HEK293 (cell line): ENCODE data around the gene YIPF3.

Experiments used
- CTCF ChIA-PET: fragments of 350-600 bp; formaldehyde crosslinking; extraction: SDS; loops from one replicate; lab custom pipeline; 2021; ENCODE audit warnings: antibody characterized with exemption; lab: Yijun Ruan, JAX
- POLR2A ChIA-PET: fragments of 300-600 bp; formaldehyde crosslinking; extraction: SDS; loops from one replicate; lab custom pipeline; 2020; ENCODE audit warnings: antibody characterized with exemption, inconsistent platforms; lab: Yijun Ruan, JAX
- H3K27ac ChIP-seq: fragments of 200-500 bp; sonication (Bioruptor generic); 2 replicates; pipeline ENCODE4 v1.5.1; 2014; ENCODE audit warnings: low read depth, low read length, control low read depth, inconsistent platforms; ENCODE audit errors: extremely low read depth
- H3K36me3 ChIP-seq, 2 experiments: fragments of 200-500 bp in 1 of 2; sonication (Bioruptor generic) in 1 of 2; 1 replicate in 1 of 2; 2 replicates in 1 of 2; pipeline ENCODE4 v1.5.1; 2014 to 2017; ENCODE audit warnings: inconsistent platforms in 2 of 2, low read length in 2 of 2; ENCODE audit not compliant: control insufficient read depth in 2 of 2, insufficient read depth in 1 of 2
- H3K4me1 ChIP-seq: fragments of 200-500 bp; sonication (Bioruptor generic); 2 replicates; pipeline ENCODE4 v1.5.1; 2014; ENCODE audit warnings: mild to moderate bottlenecking, low read length, inconsistent platforms; ENCODE audit not compliant: control insufficient read depth, insufficient read depth
- H3K4me3 ChIP-seq: 2 replicates; pipeline ENCODE4 v1.5.1; 2011; ENCODE audit warnings: low read depth, mild to moderate bottlenecking, control low read depth, low read length, moderate library complexity
- H3K9me3 ChIP-seq: fragments of 200-500 bp; sonication (Bioruptor generic); 2 replicates; pipeline ENCODE4 v1.5.1; 2014; ENCODE audit warnings: low read depth, low read length, inconsistent platforms; ENCODE audit not compliant: control insufficient read depth, insufficient read depth
- BCL6B ChIP-seq: fragments of 450-650 bp; formaldehyde crosslinking; IDR thresholded peaks from 2 replicates; pipeline ENCODE4 v1.5.1; 2017; ENCODE audit warnings: missing biosample characterization, missing genetic modification characterization
- HOXA7 ChIP-seq: sonication (generic); formaldehyde crosslinking; IDR thresholded peaks from 2 replicates; pipeline ENCODE4 v1.8.1; 2022; ENCODE audit warnings: missing genetic modification reagents, borderline replicate concordance
- KLF16 ChIP-seq: fragments of 450-650 bp; formaldehyde crosslinking; IDR thresholded peaks from 2 replicates; pipeline ENCODE4 v1.5.1; 2017; ENCODE audit warnings: missing biosample characterization, missing genetic modification characterization
- KLF9 ChIP-seq: fragments of 450-650 bp; formaldehyde crosslinking; IDR thresholded peaks from 2 replicates; pipeline ENCODE4 v1.5.1; 2016; ENCODE audit warnings: missing biosample characterization, missing genetic modification characterization, low read depth
- MEIS1 ChIP-seq: sonication (generic); formaldehyde crosslinking; IDR thresholded peaks from 2 replicates; pipeline ENCODE4 v1.8.1; 2022; ENCODE audit warnings: missing genetic modification reagents, mild to moderate bottlenecking, borderline replicate concordance
- MZF1 ChIP-seq: fragments of 450-650 bp; formaldehyde crosslinking; IDR thresholded peaks from 2 replicates; pipeline ENCODE4 v1.5.1; 2017; ENCODE audit warnings: missing biosample characterization, missing genetic modification characterization, borderline replicate concordance
- SP3 ChIP-seq: fragments of 450-650 bp; formaldehyde crosslinking; IDR thresholded peaks from 2 replicates; pipeline ENCODE4 v1.5.1; 2016; ENCODE audit warnings: missing biosample characterization, missing genetic modification characterization
- TCF7L2 ChIP-seq: IDR thresholded peaks from 2 replicates; pipeline ENCODE4 v1.6.1; 2011; ENCODE audit warnings: low read depth, mild to moderate bottlenecking, inconsistent platforms, low read length, moderate library complexity, borderline replicate concordance
- ZNF10 ChIP-seq: fragments of 450-650 bp; formaldehyde crosslinking; IDR thresholded peaks from 2 replicates; pipeline ENCODE4 v1.5.1; 2017; ENCODE audit warnings: missing biosample characterization, missing genetic modification characterization
- ZNF184 ChIP-seq: fragments of 450-650 bp; IDR thresholded peaks from 2 replicates; pipeline ENCODE4 v1.5.1; 2018; ENCODE audit warnings: missing biosample characterization, mild to moderate bottlenecking, missing genetic modification characterization
- ZNF292 ChIP-seq: fragments of 450-650 bp; formaldehyde crosslinking; IDR thresholded peaks from 2 replicates; pipeline ENCODE4 v1.5.1; 2016; ENCODE audit warnings: low read depth, missing biosample characterization, missing genetic modification characterization, borderline replicate concordance
- ZNF302 ChIP-seq: fragments of 450-650 bp; formaldehyde crosslinking; IDR thresholded peaks from 2 replicates; pipeline ENCODE4 v1.5.1; 2016; ENCODE audit warnings: missing biosample characterization, missing genetic modification characterization, low read depth
- ZNF341 ChIP-seq: fragments of 450-650 bp; formaldehyde crosslinking; IDR thresholded peaks from 2 replicates; pipeline ENCODE4; 2016; ENCODE audit warnings: low read depth, missing biosample characterization, missing genetic modification characterization
- ZNF394 ChIP-seq: fragments of 450-650 bp; formaldehyde crosslinking; IDR thresholded peaks from 2 replicates; pipeline ENCODE4 v1.5.1; 2016; ENCODE audit warnings: missing biosample characterization, missing genetic modification characterization, mild to moderate bottlenecking, moderate library complexity, borderline replicate concordance
- ZNF426 ChIP-seq: fragments of 450-650 bp; formaldehyde crosslinking; IDR thresholded peaks from 2 replicates; pipeline ENCODE4 v1.5.1; 2017; ENCODE audit warnings: missing biosample characterization, missing genetic modification characterization, mild to moderate bottlenecking, inconsistent platforms, moderate library complexity
- ZNF449 ChIP-seq: fragments of 450-650 bp; formaldehyde crosslinking; IDR thresholded peaks from 2 replicates; pipeline ENCODE4 v1.5.1; 2017; ENCODE audit warnings: missing biosample characterization, mild to moderate bottlenecking, missing genetic modification characterization, moderate library complexity
- ZNF513 ChIP-seq: fragments of 450-650 bp; IDR thresholded peaks from 2 replicates; pipeline ENCODE4 v1.5.1; 2018; ENCODE audit warnings: missing biosample characterization, missing genetic modification characterization
- ZNF544 ChIP-seq: fragments of 450-650 bp; formaldehyde crosslinking; IDR thresholded peaks from 2 replicates; pipeline ENCODE4 v1.5.0; 2017; ENCODE audit warnings: missing biosample characterization, missing genetic modification characterization
- ZNF548 ChIP-seq: fragments of 450-650 bp; formaldehyde crosslinking; IDR thresholded peaks from 2 replicates; pipeline ENCODE4 v1.5.1; 2016; ENCODE audit warnings: missing biosample characterization, missing genetic modification characterization
- ZNF549 ChIP-seq: fragments of 450-650 bp; IDR thresholded peaks from 2 replicates; pipeline ENCODE4 v1.5.1; 2018; ENCODE audit warnings: missing biosample characterization, missing genetic modification characterization, mild to moderate bottlenecking, inconsistent platforms, moderate library complexity
- ZNF561 ChIP-seq: fragments of 450-650 bp; IDR thresholded peaks from 2 replicates; pipeline ENCODE4 v1.5.1; 2018; ENCODE audit warnings: missing biosample characterization, missing genetic modification characterization, borderline replicate concordance

The YIPF3 gene

GRCh38 chr6:43468240-43468639 is 48.5 kb downstream of the YIPF3 start:
- H3K4me3 ChIP-seq = no peak overlapping the region
- ChIA-PET CTCF (interaction anchor here (0.7 to 1.2 kb wide), 2 partner anchors 14 to 38 kb away, joined by 3 to 4 read pairs; no protein-coding TSS in a partner anchor), POLR2A (no interaction called here)
- TF ChIP-seq SP3 (tag by site-specific recombination) (no peak), ZNF426 (no peak), ZNF341 (tag by site-specific recombination) (no peak), HOXA7 (CRISPR knock-in tag) (no peak), KLF16 (tag by site-specific recombination) (no peak), ZNF548 (tag by site-specific recombination) (no peak), ZNF513 (tag by site-specific recombination) (no peak), KLF9 (no peak), ZNF549 (no peak), MZF1 (tag by site-specific recombination) (no peak), MEIS1 (CRISPR knock-in tag) (no peak), ZNF561 (tag by site-specific recombination) (no peak), ZNF184 (no peak)
- H3K27ac ChIP-seq = no peak overlapping the region
- no peaks in the 10 kb centered on the region for H3K36me3 ChIP-seq
- peaks cover 5% of the 10 kb centered on the region; the same call in 1 of the 2 replicates for H3K4me1 ChIP-seq
- H3K9me3 ChIP-seq = no peaks in the 10 kb centered on the region

- TF ChIP-seq ZNF10 (tag by site-specific recombination) = no peak
- TF ChIP-seq ZNF394 = no peak
- TF ChIP-seq ZNF302 (tag by site-specific recombination) = no peak
- no peak for TF ChIP-seq ZNF544 (tag by site-specific recombination)
- TF ChIP-seq ZNF449 (tag by site-specific recombination) = no peak
- TF ChIP-seq ZNF549 = no peak
- TF ChIP-seq ZNF292 = no peak
- no peak for TF ChIP-seq BCL6B (tag by site-specific recombination)
- TF ChIP-seq TCF7L2 = no peak
- no peak for TF ChIP-seq ZNF341 (tag by site-specific recombination)
- Histone ChIP-seq H3K27ac (no peak overlapping the region), H3K4me1 (peaks cover 5% of the 10 kb centered on the region; the same call in 1 of the 2 replicates), H3K4me3 (no peak overlapping the region), H3K36me3 (no peaks in the 10 kb centered on the region), H3K9me3 (no peaks in the 10 kb centered on the region)
- POLR2A ChIA-PET = interaction anchor here (1.0 kb wide), 1 partner anchor 33 kb away, joined by 3 read pairs; no protein-coding TSS in a partner anchor
- CTCF ChIA-PET = interaction anchor here (0.7 to 1.2 kb wide), 2 partner anchors 14 to 39 kb away, joined by 3 to 4 read pairs; no protein-coding TSS in a partner anchor
Observed at GRCh38 chr6:43467752-43468151, 49.0 kb downstream of the YIPF3 start.
